HEK293 (cell line): ENCODE data around the gene ZNF618.

Source experiments
- BCL11A ChIP-seq: fragments of 450-650 bp; formaldehyde crosslinking; IDR thresholded peaks from 2 replicates; pipeline ENCODE4 v1.5.1; 2016; ENCODE audit warnings: low read depth, missing biosample characterization, missing genetic modification characterization
- OVOL3 ChIP-seq: fragments of 450-650 bp; formaldehyde crosslinking; IDR thresholded peaks from 2 replicates; pipeline ENCODE4 v1.5.1; 2016; ENCODE audit warnings: missing biosample characterization, missing genetic modification characterization
- PRDM4 ChIP-seq: fragments of 450-650 bp; formaldehyde crosslinking; IDR thresholded peaks from 2 replicates; pipeline ENCODE4 v1.5.1; 2017; ENCODE audit warnings: missing biosample characterization, missing genetic modification characterization
- REST ChIP-seq: fragments of 450-650 bp; formaldehyde crosslinking; IDR thresholded peaks from 2 replicates; pipeline ENCODE4 v1.5.1; 2016; ENCODE audit warnings: missing biosample characterization, missing genetic modification characterization
- SP2 ChIP-seq: fragments of 450-650 bp; formaldehyde crosslinking; IDR thresholded peaks from 2 replicates; pipeline ENCODE4 v1.5.1; 2016; ENCODE audit warnings: missing biosample characterization, missing genetic modification characterization
- YY1 ChIP-seq: fragments of 450-650 bp; formaldehyde crosslinking; IDR thresholded peaks from 2 replicates; pipeline ENCODE4 v1.5.1; 2018; ENCODE audit warnings: missing biosample characterization, missing genetic modification characterization
- ZNF114 ChIP-seq: fragments of 450-650 bp; formaldehyde crosslinking; IDR thresholded peaks from 2 replicates; pipeline ENCODE4 v1.5.0; 2017; ENCODE audit warnings: missing biosample characterization, missing genetic modification characterization
- ZNF610 ChIP-seq: fragments of 450-650 bp; formaldehyde crosslinking; IDR thresholded peaks from 2 replicates; pipeline ENCODE4 v1.5.1; 2016; ENCODE audit warnings: missing biosample characterization, missing genetic modification characterization, borderline replicate concordance
- ZNF843 ChIP-seq: fragments of 450-650 bp; formaldehyde crosslinking; IDR thresholded peaks from 2 replicates; pipeline ENCODE4 v1.5.1; 2016; ENCODE audit warnings: missing biosample characterization, missing genetic modification characterization
- TF ChIP-seq, protein P1 (sequence below): fragments of 450-650 bp; formaldehyde crosslinking; IDR thresholded peaks from 2 replicates; pipeline ENCODE4 v1.5.1; 2016; ENCODE audit warnings: missing biosample characterization, missing genetic modification characterization

- TF ChIP-seq, protein P1, sequence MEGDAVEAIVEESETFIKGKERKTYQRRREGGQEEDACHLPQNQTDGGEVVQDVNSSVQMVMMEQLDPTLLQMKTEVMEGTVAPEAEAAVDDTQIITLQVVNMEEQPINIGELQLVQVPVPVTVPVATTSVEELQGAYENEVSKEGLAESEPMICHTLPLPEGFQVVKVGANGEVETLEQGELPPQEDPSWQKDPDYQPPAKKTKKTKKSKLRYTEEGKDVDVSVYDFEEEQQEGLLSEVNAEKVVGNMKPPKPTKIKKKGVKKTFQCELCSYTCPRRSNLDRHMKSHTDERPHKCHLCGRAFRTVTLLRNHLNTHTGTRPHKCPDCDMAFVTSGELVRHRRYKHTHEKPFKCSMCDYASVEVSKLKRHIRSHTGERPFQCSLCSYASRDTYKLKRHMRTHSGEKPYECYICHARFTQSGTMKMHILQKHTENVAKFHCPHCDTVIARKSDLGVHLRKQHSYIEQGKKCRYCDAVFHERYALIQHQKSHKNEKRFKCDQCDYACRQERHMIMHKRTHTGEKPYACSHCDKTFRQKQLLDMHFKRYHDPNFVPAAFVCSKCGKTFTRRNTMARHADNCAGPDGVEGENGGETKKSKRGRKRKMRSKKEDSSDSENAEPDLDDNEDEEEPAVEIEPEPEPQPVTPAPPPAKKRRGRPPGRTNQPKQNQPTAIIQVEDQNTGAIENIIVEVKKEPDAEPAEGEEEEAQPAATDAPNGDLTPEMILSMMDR (tag by site-specific recombination) = no peak
- TF ChIP-seq SP2 (tag by site-specific recombination) = no peak
- TF ChIP-seq PRDM4 = no peak
- no peak for TF ChIP-seq BCL11A (tag by site-specific recombination)
- TF ChIP-seq ZNF114 = no peak
- TF ChIP-seq YY1 (tag by site-specific recombination) = no peak
- no peak for TF ChIP-seq ZNF843 (tag by site-specific recombination)
- TF ChIP-seq OVOL3 (tag by site-specific recombination) = no peak
- TF ChIP-seq REST = no peak
- no peak for TF ChIP-seq ZNF610 (tag by site-specific recombination)
Measured at GRCh38 chr9:114038724-114039313, 162.7 kb downstream of the ZNF618 start.
